Hematopoietic multipotent progenitor cell (in vitro differentiated cells): ENCODE data around the gene CHD9. TPM values are rescaled to one million over a fixed set of nuclear protein-coding genes. Genes with fewer than 3 reads are reported as not detected.
A peak's percentile ranks its signal among the peaks of the same experiment; 100 is the strongest.

Source experiments
- DNase-seq, 3 donors: peaks; one replicate each; pipeline ENCODE4 v3.0.0-alpha.2; 2011 to 2015; ENCODE audit warnings: low read depth in 2 of 3, low spot score in 2 of 3
- total RNA-seq: library from RNA; depleted of rRNA; stranded (reverse); fragments of >200 nt; gene quantifications from one replicate; pipeline ENCODE4 v1.2.3, GENCODE V29; 2012

Gene CHD9
- total RNA-seq, 1 donor = 44.7 TPM

DNA sequence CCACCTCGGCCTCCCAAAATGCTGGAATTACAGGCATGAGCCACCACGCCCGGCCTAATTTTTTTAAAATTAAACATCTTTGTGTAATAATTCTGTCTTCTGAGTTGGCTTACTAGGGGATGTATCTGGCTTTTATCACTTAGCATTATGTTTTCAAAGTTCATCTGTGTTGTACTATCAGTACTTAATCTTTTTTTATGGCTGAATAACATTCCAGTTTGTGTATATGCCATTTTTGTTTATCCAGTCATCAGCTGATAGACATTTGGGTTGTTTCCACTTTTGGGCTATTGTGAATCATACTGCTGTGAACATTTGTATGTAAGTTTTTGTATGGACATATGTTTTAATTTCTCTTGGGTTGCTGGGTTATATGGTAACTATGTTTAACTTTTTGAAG, 69.0 kb downstream of the CHD9 start:
- DNase-seq = no peak

DNA sequence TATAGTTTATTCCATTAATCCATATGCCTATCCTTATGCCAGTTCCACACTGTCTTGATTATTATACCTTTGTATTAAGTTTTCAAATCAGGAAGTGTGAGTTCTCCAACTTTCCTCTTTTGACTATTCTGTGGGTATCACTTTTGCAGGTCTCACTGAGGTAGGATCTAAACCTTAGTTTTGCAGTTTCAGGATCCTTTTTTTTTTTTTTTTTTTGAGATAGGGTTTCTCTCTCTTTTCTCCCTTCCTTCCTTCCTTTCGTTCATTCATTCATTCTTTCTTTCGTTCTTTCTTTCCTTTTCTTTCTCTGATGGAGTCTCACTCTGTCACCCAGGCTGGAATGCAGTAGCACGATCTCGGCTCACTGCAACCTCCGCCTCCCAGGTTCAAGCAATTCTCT, 71.6 kb downstream of the CHD9 start:
- no peak for DNase-seq

DNA sequence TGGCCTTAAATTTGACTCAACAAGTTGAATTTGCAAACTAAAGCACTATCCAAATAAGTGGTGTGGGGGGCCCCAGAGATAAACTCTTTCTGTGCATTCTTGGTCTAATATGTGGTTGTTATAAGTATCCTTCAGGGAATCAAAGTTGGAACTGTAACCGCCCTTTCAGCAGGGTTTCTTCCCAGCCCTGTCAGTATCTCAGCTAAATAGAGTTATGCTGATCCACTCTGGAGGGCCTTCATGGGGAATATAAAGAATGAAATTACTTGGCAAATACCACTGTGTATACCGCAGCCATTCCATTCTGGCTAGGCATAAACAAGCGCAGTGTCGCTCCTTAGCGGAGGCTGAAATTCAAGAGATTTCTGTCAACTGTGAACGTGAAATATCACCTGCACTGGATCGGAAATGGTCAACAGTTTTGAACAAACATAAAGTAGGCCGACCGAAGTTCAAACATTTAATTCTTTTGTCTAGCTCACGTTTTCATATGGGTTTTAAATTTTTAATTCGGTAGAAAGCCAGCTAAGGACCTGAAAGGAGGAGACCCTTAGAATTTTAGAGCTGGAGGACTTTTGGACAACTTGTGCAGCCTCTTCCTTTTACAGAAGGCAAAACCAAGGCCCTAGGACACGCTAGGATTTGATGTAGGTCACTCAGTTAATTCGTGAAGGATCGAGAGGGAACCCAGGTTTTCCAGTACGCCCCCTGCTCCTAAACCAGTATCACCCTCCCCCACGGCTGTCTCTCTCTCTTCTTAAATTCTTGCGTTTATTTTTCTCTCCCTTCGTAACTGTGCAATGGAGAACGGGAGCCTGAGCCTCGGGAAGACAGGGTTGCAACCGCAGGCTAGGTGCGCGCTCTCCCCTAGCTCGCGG, 74.7 kb downstream of the CHD9 start:
- no peak for DNase-seq

DNA sequence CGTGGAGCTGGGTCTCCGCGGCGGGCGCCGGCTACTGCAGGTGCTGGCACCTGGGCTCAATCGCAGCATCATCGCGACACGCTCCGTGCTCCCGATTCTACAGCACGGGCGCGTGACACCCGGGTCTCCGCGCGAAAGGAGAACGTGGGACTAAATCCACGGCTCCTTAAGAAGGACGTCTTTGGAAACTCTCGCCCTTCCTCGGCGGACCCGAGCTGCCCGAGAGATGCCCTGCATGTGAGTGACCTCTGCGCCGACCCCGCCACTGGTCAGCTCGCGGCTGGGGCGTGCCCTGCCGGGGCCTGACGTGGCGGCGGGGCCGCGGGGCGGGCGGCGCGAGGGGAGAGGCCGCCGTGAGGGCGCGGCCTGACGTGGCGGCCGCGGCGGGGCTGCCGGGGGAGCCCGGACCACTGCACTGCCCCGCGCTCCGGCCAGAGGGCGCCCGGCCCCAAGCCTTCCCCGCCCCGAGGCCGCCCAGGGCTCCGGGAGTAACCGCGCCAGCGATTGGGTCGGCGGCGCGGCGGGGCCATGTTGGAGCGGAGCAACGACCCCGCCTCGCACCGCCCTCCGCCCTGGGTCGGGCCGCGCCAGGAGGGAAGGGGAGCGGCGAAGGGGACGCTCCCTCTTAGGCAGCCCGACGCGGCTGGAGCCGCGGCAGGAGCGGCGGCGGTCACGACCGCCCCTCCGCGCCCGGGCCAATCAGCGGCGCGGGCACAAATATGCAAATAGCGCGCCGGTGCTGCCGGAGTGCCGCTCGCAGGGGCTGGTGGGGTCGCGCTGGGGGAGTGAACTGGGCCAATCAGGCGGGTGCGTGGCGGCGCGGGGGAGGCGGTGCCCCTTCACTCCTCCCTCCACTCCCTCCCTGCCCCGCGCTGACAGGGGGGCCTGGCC, 75.6 kb downstream of the CHD9 start:
- peak; percentile 90 to 97 (median 96) for DNase-seq

- DNase-seq = no peak
Measured at GRCh38 chr16:53131050-53131362, 76.2 kb downstream of the CHD9 start.

DNA sequence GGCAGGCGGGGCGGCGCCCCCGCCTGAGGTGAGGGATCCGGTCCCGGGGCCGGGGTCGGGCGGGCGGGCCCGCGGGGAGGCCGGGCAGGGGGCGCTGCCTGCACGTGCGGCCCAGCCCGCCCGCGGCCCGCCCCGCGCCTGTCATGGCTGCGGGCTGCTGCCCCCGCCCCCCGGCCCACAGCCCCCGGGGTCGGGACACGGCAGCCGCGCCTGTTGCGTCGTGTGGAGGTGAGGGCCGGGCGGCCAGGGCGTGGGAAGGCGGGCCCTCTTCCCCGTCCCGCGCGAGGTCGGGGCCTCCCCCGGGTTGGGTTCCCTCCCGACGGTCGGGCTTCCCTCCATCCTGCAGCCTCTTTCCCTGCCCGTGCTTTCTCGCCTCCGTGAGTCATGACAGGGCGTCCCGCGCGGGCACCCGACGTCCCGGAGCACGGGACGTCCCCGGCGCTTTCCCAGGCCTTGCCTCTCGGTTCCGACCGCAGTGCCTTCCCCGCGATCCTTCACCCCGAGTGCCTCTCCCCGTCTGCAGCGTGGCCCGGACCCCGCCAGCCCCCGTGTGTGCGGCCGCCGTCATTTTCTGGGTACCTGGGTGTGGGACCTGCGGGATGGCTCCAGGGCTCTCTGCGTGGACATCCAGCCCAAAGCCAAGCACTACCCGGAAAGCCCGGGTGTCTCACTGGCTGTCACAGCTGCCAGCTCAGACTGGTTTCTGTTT, 76.7 kb downstream of the CHD9 start:
- peak in 2 of 3 donors; percentile 60 to 65 for DNase-seq

DNA sequence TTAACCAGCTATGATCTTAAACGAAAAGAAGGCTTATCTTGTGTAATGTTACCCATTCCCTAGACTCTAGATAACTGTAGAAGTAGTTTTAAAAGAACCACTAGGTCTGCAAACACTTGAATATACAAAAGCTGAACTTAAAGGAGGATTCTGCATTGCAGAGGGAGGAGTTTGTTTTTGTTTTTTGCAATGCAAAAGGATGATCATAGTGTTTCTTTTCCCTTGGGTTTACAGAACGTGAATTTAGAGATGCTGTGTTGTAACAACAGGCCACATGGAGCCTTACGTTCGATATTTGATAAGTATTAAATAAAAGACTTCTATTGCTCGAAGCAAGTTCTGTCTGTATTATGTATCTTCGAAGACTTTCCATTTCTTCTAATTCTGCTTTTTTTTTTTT, 77.6 kb downstream of the CHD9 start:
- no peak for DNase-seq

DNA sequence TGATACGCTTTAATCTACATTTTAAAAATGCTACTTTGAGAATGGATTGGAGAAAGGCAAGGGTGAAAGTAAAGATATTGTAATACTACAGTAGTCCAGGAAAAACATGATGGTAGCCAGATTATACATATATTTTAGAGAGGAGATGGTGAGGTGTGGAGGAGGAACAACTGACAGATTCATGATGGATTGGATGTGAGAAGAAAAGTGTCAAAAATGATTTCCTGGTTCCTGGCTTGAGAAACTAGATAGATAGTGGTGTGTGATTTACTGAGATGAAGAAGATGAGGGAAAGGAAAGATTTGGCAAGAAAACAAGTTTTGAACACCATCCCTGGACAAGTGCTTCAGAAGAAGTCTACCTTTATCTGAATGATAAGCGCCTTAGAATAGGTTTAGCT, 80.5 kb downstream of the CHD9 start:
- DNase-seq = no peak

DNA sequence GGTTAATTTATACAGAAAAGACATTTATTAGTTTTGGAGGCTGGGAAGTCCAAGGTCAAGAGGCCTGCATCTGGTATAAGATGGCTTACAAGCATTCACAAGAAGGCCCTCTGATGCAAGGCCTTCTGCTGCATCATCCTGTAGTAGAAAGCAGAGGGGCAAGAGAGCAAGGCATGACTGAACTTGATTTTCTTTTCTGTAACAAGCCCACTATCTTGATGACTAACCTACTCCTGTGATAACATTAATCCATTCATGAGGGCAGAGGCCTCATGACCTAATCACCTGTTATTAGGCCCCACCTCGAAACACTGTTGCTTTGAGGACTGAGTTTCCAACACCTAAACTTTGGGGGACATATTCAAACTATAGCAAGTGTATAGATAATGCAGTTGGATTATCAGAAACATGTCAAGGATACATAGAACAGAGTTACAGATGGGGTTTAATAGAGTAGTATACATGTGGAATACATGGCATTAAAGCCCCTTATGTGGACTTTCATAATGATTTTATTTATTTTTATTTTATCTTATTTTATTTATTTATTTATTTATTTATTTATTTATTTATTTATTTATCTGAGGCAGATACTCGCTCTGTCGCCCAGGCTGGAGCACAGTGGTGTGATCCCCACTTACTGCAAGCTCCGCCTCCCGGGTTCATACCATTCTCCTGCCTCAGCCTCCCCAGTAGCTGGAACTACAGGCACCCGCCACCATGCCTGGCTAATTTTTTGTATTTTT, 88.2 kb downstream of the CHD9 start:
- no peak for DNase-seq

DNA sequence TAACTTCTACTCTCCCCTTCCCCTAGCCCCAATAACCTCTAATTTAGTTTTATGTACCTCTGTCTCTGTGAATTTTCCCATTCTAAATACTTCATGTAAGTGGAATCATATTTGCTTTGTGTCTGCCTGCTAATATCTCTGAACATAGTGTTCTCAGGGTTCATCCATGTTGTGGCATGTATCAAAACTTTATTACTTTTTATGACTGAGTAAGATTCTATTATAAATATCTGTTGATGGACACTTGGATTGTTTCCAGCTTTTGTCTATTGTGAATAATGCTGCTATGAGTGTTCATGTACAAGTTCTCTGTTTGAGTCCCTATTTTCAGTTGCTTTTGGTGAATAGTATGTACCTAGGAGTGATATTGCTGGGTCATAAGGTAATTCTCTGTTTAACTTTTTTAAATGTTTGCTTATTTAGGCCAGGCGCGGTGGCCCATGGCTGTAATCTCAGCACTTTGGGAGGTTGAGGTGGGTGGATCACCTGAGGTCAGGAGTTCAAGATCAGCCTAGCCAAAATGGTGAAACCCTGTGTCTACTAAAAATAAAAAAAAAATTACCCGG, 92.8 kb downstream of the CHD9 start:
- DNase-seq = no peak

DNA sequence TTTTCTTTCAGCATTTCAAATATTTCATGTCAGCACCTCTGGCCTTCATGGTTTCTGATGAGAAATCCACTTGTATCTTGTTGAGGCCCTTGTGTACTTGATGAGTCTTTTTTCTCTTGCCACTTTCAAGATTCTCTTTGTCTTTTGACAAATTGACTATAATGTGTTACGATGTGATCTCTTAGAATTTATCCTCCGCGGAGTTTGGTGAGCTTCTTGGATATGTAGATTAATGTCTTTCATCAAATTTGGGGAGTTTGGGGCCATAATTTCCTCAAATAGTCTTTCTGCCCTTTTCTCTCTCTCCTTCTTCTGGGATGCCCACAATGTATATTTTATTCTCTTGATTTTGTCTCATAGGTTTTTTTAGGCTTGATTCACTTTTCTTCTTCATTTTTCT, 96.0 kb downstream of the CHD9 start:
- no peak for DNase-seq

- DNase-seq = no peak
Measured at GRCh38 chr16:53152329-53152728, 97.5 kb downstream of the CHD9 start.

DNA sequence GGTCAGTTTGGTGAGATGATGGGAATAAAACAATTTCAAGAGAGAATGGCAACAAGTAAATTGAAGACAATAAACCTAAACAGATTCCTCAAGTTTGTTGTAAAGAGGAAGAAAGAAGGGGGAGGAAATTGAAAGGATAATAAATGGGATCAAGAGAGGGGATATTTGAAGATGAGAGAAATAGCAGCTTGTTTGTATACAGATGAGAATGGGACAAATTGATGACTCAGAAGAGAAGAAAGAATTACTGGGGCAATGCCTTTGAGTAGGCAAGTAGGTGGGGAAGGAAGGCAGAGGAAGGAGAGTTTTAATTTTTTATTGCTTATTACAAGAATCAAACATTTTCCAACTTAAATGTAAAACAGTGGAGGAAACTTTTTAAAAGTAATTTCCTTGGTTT, 98.3 kb downstream of the CHD9 start:
- DNase-seq = no peak

DNA sequence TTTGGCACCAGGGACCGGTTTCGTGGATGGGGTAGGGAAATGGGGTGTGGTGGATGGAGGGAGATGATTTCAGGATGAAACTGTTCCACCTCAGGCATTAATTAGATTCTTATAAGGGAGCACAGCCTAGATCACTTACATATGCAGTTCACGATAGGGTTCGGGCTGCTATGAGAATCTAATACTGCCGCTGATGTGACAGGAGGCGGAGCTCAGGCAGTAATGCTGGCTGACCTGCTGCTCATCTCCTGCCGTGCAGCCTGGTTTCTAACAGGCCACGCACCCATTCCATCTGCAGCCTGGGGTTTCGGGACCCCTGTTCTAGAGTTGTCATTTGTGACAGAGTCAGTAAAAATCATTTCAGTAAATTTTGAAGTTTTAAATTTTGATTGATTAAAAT, 99.7 kb downstream of the CHD9 start:
- DNase-seq = no peak

- DNase-seq = no peak
Measured at GRCh38 chr16:53156516-53156915, 101.7 kb downstream of the CHD9 start.

GRCh38 chr16:53159781-53160436, 105.1 kb downstream of the CHD9 start:
- DNase-seq = peak; percentile 19 to 80 (median 62)

GRCh38 chr16:53166099-53166498, 111.3 kb downstream of the CHD9 start:
- DNase-seq = no peak

DNA sequence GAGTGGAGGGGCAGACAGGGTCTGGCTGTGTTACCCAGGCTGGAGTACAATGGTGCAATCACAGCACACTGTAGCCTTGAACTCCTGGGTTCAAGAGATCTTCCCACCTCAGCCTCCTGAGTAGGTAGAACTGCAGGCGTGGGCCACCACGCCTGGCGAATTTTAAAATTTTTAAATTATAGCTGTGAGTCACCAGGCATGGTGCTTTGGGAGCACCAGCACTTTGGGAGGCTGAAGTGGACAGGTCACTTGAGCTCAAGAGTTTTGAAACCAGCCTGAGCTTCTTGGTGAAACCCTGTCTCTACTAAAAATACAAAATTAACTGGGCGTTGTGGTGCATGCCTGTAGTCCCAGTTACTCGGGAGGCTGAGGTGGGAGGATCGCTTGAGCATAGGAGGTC, 114.0 kb downstream of the CHD9 start:
- no peak for DNase-seq

GRCh38 chr16:53172517-53172916, 117.7 kb downstream of the CHD9 start:
- no peak for DNase-seq

DNA sequence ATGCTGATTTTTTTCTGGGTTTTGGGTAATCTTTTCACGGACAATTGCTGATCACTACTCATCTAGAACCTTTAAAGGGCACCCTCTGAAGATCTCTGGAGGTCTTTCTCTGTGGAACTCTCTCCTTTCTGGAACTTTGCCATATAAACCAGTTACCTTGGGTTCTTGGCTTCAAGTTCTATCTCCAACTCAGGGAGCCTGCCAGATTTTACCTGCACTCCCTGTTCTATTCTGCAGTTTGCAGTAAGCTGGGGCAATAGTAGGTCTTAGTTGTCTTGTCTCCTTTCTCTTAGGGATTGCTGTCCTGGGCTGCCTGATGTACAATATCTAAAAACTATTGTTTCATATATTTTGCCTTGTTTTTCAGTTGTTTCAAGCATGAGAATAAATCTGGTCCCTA, 120.3 kb downstream of the CHD9 start:
- no peak for DNase-seq
